ENCODE data around the gene YARS2. TPM values are rescaled to one million over a fixed set of nuclear protein-coding genes. Genes with fewer than 3 reads are reported as not detected.

The YARS2 gene
- 25.3 and 30.0 TPM in 2 replicates for total RNA-seq
- long read RNA-seq, transcript YARS2-201 (5 exons, 2,122 nt) = major isoform, 133 of 140 reads
- long read RNA-seq, partial matches to known transcripts = 0 of 140 reads
- long read RNA-seq, other reads (novel, unspliced or antisense) = 7 of 140 reads

DNA sequence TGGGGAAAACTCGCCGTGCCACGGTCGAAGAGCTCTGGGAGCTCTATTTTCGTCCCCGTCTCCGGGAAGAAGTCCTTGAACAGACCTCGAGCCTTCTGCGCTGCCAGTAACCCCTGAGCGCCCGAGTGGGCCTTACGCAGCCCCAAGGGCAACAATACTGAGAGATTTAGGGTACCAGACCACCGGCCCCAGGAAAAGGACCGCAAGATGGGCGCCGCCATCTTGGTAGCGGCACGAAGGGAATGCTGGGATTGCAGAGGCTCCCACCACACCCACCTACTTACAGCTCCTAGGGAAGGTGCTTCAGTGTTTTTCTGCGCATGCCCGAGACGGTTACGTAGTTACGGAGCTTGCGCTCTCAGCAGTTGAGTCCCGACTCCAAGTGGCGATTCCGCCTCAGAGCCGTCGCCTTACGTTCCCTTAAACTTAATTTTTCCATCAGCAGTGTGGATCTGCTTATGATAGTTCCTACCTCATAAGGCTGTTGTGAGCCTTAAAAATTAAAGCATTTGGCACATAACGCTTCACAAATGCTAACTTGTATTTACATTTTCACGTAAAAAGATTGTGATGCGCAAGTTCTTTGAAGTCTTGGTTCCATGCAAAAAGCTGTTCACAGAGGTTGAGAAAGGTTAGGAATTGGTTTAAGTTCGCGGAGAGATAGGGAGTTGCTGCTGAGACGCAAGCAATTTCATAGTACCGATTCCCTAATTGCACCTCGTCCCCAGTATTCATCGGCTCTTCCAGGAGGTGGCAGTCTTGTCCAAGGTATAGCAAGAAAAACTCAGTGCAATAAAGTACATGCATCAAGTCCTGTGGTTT, at the start of gene YARS2:
Gene YARS2, minus strand, starts transcription at position 244 of the 822 bp plus-strand sequence. Its CDS starts 23 bp downstream, at position 221.
- Mint-ChIP-seq H3K27ac (ENCODE audit: unreplicated experiment) (peak within 1 kb of the TSS; percentile 76), H3K9me3 (no peaks in the 10 kb centered on the region), H3K4me1 (peaks cover 19% of the 10 kb centered on the region), H3K4me3 (peak within 1 kb of the TSS; percentile 89), H3K36me3 (ENCODE audit: low read depth) (no peaks in the 10 kb centered on the region), H3K27me3 (ENCODE audit: low read depth) (peaks cover 3% of the 10 kb centered on the region)
- TF ChIP-seq, protein P1, sequence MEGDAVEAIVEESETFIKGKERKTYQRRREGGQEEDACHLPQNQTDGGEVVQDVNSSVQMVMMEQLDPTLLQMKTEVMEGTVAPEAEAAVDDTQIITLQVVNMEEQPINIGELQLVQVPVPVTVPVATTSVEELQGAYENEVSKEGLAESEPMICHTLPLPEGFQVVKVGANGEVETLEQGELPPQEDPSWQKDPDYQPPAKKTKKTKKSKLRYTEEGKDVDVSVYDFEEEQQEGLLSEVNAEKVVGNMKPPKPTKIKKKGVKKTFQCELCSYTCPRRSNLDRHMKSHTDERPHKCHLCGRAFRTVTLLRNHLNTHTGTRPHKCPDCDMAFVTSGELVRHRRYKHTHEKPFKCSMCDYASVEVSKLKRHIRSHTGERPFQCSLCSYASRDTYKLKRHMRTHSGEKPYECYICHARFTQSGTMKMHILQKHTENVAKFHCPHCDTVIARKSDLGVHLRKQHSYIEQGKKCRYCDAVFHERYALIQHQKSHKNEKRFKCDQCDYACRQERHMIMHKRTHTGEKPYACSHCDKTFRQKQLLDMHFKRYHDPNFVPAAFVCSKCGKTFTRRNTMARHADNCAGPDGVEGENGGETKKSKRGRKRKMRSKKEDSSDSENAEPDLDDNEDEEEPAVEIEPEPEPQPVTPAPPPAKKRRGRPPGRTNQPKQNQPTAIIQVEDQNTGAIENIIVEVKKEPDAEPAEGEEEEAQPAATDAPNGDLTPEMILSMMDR (conservative IDR thresholded peaks at IDR 0.05) = peak; percentile 100
- DNase-seq (ENCODE audit: low read depth, low spot score) = peak; percentile 83

DNA sequence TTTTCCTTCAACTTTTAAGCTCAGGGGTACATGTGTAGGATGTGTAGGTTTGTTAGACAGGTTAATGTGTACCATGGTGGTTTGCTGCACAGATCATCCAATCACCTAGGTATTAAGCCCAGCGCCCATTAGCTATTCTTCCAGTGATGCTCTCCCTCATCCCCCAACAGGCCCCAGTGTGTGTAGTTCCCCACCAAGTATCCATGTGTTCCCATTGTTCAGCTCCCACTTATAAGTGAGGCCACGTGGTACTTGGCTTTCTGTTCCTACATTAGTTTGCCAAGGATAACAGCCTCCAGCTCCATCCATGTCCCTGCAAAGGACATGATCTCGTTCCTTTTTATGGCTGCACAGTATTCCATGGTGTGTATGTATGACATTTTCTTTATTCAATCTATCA, 48.6 kb upstream of the YARS2 start:
- Mint-ChIP-seq H3K27me3 (ENCODE audit: low read depth) (no peaks in the 10 kb centered on the region), H3K9me3 (peaks cover 22% of the 10 kb centered on the region), H3K36me3 (ENCODE audit: low read depth) (peaks cover 20% of the 10 kb centered on the region), H3K4me1 (no peaks in the 10 kb centered on the region), H3K4me3 (no peak overlapping the region), H3K27ac (ENCODE audit: unreplicated experiment) (no peak overlapping the region)
- TF ChIP-seq, protein P1 (conservative IDR thresholded peaks at IDR 0.05) = no peak
- no peak for DNase-seq (ENCODE audit: low read depth, low spot score)

DNA sequence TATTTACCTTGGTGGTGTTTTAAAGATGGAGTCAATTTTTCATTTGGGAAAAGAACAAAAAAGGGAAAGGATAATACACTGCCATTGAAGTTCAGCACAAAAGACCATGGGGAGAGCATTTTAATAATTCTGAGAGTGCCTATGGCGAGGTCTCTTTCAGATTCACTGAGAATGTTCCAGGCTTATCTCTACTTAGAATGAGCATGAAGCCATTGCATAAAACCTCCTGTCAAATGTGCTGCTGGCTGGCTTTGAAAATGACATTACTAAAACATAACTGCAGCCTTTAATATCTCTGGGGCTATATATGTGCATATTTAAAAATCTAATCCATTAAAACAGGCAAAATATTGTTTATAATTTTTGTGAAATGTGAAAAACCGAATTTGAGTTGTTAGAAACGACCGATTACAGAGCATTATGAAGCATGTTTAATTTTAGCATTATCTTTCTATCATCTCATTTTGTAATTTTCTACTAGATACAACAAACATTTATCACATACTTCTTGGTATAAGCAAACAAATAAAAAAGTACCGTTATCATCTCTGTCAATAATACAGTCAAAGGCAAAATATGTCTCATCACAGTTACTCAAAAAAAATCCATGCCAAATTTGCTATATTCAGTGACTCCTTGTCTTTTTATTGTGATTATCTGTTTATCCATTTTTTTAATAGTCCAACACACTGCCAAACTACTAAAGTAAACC, 45.7 kb upstream of the YARS2 start:
- peaks cover 5% of the 10 kb centered on the region for H3K9me3 Mint-ChIP-seq
- TF ChIP-seq, protein P1 (conservative IDR thresholded peaks at IDR 0.05) = no peak
- no peaks in the 10 kb centered on the region for H3K4me1 Mint-ChIP-seq
- no peaks in the 10 kb centered on the region for H3K27me3 Mint-ChIP-seq (ENCODE audit: low read depth)
- no peak for DNase-seq (ENCODE audit: low read depth, low spot score)
- peaks cover 4% of the 10 kb centered on the region for H3K36me3 Mint-ChIP-seq (ENCODE audit: low read depth)
- no peak overlapping the region for H3K4me3 Mint-ChIP-seq
- H3K27ac Mint-ChIP-seq (ENCODE audit: unreplicated experiment) = no peak overlapping the region

DNA sequence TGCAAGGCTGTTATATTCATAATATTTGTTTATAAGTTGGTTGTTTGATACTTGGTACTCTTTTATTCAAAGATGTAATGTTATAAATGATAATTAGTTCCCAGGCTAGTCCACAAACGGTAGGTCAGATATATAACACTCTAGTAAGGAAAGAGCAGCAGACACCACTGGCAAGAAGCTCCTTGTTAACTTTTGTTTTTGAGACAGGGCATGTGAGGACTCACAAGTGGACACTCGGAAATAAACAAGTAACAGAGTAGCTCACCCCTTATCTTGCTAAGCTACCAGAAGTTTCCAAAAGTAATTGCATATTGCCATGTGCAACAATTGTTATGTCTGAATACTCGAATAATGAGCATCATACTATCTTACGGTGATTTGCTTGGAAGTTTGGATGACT, 38.6 kb upstream of the YARS2 start:
- Mint-ChIP-seq H3K27me3 (ENCODE audit: low read depth) (no peaks in the 10 kb centered on the region), H3K27ac (ENCODE audit: unreplicated experiment) (no peak overlapping the region), H3K4me3 (no peak overlapping the region), H3K4me1 (no peaks in the 10 kb centered on the region), H3K36me3 (ENCODE audit: low read depth) (no peaks in the 10 kb centered on the region), H3K9me3 (no peaks in the 10 kb centered on the region)
- TF ChIP-seq, protein P1 (conservative IDR thresholded peaks at IDR 0.05) = no peak
- DNase-seq (ENCODE audit: low read depth, low spot score) = no peak

DNA sequence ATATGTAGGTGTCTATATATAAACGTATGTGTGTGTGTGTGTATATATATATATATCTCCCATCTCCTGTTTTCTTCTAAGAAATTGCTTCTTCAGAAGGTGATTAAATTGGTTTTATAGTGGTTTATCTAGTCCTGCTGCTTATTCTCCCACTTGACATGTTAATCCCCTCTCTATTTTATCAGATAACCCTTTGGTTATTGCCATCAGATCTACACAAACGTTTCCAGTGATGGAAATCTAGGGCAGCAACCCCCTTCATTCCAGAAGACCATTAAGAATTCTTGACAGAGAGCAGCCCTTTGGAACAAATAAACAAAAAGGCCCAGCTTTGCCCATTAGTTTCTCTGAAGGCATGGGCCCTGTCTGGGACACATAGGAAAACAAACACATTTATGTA, 34.2 kb upstream of the YARS2 start:
- H3K27ac Mint-ChIP-seq (ENCODE audit: unreplicated experiment) = no peak overlapping the region
- H3K4me3 Mint-ChIP-seq = no peak overlapping the region
- no peaks in the 10 kb centered on the region for H3K27me3 Mint-ChIP-seq (ENCODE audit: low read depth)
- no peak for DNase-seq (ENCODE audit: low read depth, low spot score)
- H3K36me3 Mint-ChIP-seq (ENCODE audit: low read depth) = no peaks in the 10 kb centered on the region
- H3K9me3 Mint-ChIP-seq = no peaks in the 10 kb centered on the region
- TF ChIP-seq, protein P1 (conservative IDR thresholded peaks at IDR 0.05) = no peak
- H3K4me1 Mint-ChIP-seq = peaks cover 8% of the 10 kb centered on the region

All from neural crest cell (in vitro differentiated cells).